Progenitor cell of endocrine pancreas (in vitro differentiated cells): ENCODE data around the gene HNRNPH2. TPM values are rescaled to one million over a fixed set of nuclear protein-coding genes. Genes with fewer than 3 reads are reported as not detected.

Source experiments
- DNase-seq: peaks from one replicate; pipeline ENCODE4 v3.0.0; 2021; ENCODE audit warnings: low spot score; ENCODE audit not compliant: unreplicated experiment
- H3K27ac Mint-ChIP-seq: 2 replicates; pipeline ENCODE4 v1.8.0; 2021; ENCODE audit warnings: mild to moderate bottlenecking, moderate library complexity, mixed read lengths
- H3K27me3 Mint-ChIP-seq: 2 replicates; pipeline ENCODE4 v1.8.0; 2021; ENCODE audit warnings: mixed read lengths
- H3K36me3 Mint-ChIP-seq: 2 replicates; pipeline ENCODE4 v1.8.0; 2022; ENCODE audit warnings: mixed read lengths; ENCODE audit not compliant: insufficient read depth
- H3K4me1 Mint-ChIP-seq: 2 replicates; pipeline ENCODE4 v1.8.0; 2021; ENCODE audit warnings: low read depth, mixed read lengths
- H3K4me3 Mint-ChIP-seq: 2 replicates; pipeline ENCODE4 v1.8.0; 2021; ENCODE audit warnings: low read depth, mild to moderate bottlenecking, moderate library complexity, mixed read lengths
- H3K9me3 Mint-ChIP-seq: 2 replicates; pipeline ENCODE4 v1.8.0; 2021; ENCODE audit warnings: low read depth, mixed read lengths
- total RNA-seq: library from RNA; stranded (reverse); gene quantifications from 2 replicates; pipeline ENCODE4 v1.2.1, GENCODE V29; 2021
- TF ChIP-seq, protein P1 (sequence below): fragments of 200-600 bp; sonication (generic); IDR thresholded peaks from one replicate; pipeline ENCODE4 v1.5.0; 2021; ENCODE audit warnings: antibody characterized with exemption, mild to moderate bottlenecking; ENCODE audit not compliant: unreplicated experiment

HNRNPH2 gene
- total RNA-seq, 1 donor from 2014 or later, result 72.4 TPM

DNA sequence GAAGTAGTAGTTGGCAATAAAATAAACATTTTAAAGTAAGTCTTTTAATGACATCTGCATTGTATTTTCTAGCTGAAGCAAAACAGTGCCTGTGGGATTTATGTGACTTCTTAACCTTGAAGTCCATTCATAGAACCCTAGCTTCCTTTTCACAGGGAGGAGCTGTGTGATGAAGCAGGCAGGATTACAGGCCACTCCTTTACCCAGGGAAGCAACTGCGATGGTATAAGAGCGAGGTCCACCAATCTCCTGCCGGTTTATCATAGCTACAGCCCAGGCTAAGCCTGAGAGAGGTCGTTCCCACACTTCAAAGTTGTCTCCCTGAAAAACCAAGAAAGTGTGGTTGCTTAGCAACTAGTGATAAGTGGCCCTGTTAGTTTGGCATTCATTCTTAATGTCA lies 10.2 kb upstream of the HNRNPH2 start:
- Mint-ChIP-seq H3K36me3 (peaks cover 14% of the 10 kb centered on the region), H3K4me1 (no peaks in the 10 kb centered on the region), H3K27me3 (no peaks in the 10 kb centered on the region), H3K9me3 (peaks cover 8% of the 10 kb centered on the region), H3K27ac (no peak overlapping the region), H3K4me3 (no peak overlapping the region)
- TF ChIP-seq, protein P1, sequence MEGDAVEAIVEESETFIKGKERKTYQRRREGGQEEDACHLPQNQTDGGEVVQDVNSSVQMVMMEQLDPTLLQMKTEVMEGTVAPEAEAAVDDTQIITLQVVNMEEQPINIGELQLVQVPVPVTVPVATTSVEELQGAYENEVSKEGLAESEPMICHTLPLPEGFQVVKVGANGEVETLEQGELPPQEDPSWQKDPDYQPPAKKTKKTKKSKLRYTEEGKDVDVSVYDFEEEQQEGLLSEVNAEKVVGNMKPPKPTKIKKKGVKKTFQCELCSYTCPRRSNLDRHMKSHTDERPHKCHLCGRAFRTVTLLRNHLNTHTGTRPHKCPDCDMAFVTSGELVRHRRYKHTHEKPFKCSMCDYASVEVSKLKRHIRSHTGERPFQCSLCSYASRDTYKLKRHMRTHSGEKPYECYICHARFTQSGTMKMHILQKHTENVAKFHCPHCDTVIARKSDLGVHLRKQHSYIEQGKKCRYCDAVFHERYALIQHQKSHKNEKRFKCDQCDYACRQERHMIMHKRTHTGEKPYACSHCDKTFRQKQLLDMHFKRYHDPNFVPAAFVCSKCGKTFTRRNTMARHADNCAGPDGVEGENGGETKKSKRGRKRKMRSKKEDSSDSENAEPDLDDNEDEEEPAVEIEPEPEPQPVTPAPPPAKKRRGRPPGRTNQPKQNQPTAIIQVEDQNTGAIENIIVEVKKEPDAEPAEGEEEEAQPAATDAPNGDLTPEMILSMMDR, result no peak
- DNase-seq, result no peak

GRCh38 chrX:101398694-101399093 lies 9.3 kb upstream of the HNRNPH2 start:
- Mint-ChIP-seq H3K36me3 (peaks cover 10% of the 10 kb centered on the region), H3K27ac (no peak overlapping the region), H3K27me3 (no peaks in the 10 kb centered on the region), H3K4me3 (no peak overlapping the region), H3K9me3 (peaks cover 8% of the 10 kb centered on the region), H3K4me1 (no peaks in the 10 kb centered on the region)
- DNase-seq, result no peak
- TF ChIP-seq, protein P1, result no peak

- peaks cover 13% of the 10 kb centered on the region for H3K36me3 Mint-ChIP-seq
- H3K9me3 Mint-ChIP-seq, result peaks cover 12% of the 10 kb centered on the region
- no peak overlapping the region for H3K4me3 Mint-ChIP-seq
Measured at GRCh38 chrX:101399825-101400224, 8.2 kb upstream of the HNRNPH2 start.

GRCh38 chrX:101407167-101407747 lies 765 bp upstream of the HNRNPH2 start:
- H3K4me1 Mint-ChIP-seq, result peaks cover 13% of the 10 kb centered on the region
- H3K36me3 Mint-ChIP-seq, result peaks cover 8% of the 10 kb centered on the region
- no peak for DNase-seq
- peak overlapping the region; percentile 88 for H3K4me3 Mint-ChIP-seq
- H3K9me3 Mint-ChIP-seq, result peaks cover 8% of the 10 kb centered on the region
- TF ChIP-seq, protein P1, result no peak
- H3K27ac Mint-ChIP-seq, result peak overlapping the region; percentile 99
- no peaks in the 10 kb centered on the region for H3K27me3 Mint-ChIP-seq

More at GRCh38 chrX:101399825-101400224, 8.2 kb upstream of the HNRNPH2 start:
- DNase-seq, result no peak
- TF ChIP-seq, protein P1, result no peak
- no peaks in the 10 kb centered on the region for H3K4me1 Mint-ChIP-seq
- no peaks in the 10 kb centered on the region for H3K27me3 Mint-ChIP-seq
- H3K27ac Mint-ChIP-seq, result no peak overlapping the region

DNA sequence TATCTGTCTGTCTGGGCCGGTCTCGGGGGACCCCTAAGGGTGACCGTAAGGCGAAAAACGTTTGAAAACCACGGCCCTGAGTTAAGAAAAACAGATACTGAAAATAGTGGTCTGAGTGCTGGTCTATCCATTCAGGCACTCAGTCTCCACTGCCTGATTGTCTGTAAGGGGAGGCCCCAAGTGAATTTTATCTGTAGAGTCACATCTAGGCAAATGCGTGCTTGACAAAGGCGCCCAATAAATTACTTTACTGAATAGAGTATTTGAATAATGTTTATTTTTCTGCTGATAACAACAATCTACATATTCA lies 465 bp downstream of the HNRNPH2 start:
- H3K36me3 Mint-ChIP-seq, result peaks cover 12% of the 10 kb centered on the region
- H3K27ac Mint-ChIP-seq, result peak overlapping the region; percentile 99
- no peaks in the 10 kb centered on the region for H3K27me3 Mint-ChIP-seq
- H3K4me1 Mint-ChIP-seq, result peaks cover 13% of the 10 kb centered on the region
- no peak for DNase-seq
- peak overlapping the region; percentile 88 for H3K4me3 Mint-ChIP-seq
- TF ChIP-seq, protein P1, result no peak
- H3K9me3 Mint-ChIP-seq, result peaks cover 16% of the 10 kb centered on the region
